GM19043 (cell line): ENCODE data around the gene ABCG4.
"Not testable (repeated sequence)": the region's sequence is repeated elsewhere in the genome, so short reads cannot be mapped to it uniquely, and the experiment has no call there.

Experiments
- ATAC-seq: cut with Tn5 transposase; IDR thresholded peaks from one replicate; pipeline ENCODE4 v1.9.1; 2021; ENCODE audit warnings: low read depth; ENCODE audit not compliant: unreplicated experiment

The ABCG4 gene

DNA sequence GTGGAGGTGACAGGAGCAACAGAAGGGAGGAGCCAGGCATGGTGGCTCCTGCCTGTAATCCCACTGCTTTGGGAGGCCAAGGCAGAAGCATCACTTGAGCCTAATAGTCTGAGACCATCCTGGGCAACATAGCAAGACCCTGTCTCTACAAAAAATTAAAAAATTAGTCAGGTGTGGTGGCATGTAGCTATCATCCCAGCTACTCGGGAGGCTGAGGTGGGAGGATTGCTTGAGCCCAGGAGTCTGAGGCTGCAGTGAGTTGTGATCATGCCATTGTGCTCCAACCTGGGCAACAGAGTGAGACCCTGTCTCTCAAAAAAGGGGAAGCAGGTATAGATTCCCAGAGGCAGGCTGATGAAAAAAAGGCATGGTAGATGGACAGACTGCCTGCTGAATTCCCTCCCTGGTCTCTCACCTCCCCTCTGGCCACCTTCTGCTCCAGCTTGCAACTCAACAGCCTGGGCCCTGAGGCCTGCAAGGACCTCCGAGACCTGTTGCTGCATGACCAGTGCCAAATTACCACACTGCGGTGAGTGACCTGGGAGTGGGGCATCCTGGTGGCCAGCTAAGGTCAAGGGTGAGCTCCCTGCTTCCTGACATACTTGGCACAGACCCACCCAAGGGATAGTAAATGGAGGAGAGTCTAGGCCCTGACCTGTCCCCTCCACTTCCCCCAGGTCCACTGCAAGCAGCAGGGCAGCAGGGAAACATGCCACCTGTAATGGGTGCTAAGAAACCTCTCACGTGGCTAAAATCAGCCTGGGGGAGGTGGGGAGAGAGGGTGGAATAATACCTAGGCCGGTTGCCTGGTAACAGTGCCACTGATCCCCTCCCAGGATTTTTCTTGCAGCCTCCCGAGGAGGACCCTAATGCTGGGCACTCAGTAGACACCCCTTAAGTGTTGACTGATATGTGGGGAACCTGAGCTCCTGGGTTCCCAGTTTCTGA is 32.2 kb downstream of the ABCG4 start:
- ATAC-seq = no peak

DNA sequence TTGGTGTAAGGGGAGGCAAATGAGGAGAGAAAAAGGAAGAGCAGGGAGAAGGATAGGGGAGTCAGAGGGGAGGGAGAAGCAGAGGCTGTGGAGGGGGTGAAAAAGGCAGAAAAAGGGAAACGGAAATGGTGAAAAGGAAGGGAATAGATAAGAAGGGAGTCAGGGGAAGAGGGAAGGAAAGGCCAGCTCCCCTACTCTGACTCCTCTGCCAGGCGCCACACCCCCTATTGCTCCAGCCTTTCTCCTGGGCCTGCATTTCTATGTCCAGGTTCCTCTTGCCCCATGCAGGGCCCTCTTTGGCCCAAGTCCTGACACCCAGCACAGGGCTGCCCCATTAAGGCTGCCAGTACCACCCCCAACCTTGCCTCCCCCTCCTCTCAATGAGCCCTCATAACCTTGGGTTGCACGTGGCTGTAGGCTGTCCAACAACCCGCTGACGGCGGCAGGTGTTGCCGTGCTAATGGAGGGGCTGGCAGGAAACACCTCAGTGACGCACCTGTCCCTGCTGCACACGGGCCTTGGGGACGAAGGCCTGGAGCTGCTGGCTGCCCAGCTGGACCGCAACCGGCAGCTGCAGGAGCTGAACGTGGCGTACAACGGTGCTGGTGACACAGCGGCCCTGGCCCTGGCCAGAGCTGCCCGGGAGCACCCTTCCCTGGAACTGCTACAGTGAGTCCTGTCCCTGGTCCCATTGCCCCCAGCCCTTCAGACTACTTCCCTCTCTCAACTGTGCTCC is 33.0 kb downstream of the ABCG4 start:
- ATAC-seq = no peak

DNA sequence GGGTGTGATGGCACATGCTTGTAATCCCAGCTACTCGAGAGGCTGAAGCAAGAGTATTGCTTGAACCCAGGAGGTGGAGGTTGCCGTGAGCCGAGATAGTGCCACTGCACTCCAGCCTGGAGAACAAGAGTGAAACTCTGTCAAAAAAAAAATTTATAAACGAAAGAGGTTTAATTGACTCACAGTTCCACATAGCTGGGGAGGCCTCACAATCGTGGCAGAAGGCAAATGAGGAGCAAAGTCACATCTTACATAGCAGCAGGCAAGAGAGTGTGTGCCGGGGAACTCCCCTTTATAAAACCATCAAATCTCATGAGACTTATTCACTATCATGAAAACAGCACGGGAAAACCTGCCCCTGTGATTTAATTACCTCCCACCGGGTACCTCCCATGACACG is 35.5 kb downstream of the ABCG4 start:
- not testable (repeated sequence) for ATAC-seq

DNA sequence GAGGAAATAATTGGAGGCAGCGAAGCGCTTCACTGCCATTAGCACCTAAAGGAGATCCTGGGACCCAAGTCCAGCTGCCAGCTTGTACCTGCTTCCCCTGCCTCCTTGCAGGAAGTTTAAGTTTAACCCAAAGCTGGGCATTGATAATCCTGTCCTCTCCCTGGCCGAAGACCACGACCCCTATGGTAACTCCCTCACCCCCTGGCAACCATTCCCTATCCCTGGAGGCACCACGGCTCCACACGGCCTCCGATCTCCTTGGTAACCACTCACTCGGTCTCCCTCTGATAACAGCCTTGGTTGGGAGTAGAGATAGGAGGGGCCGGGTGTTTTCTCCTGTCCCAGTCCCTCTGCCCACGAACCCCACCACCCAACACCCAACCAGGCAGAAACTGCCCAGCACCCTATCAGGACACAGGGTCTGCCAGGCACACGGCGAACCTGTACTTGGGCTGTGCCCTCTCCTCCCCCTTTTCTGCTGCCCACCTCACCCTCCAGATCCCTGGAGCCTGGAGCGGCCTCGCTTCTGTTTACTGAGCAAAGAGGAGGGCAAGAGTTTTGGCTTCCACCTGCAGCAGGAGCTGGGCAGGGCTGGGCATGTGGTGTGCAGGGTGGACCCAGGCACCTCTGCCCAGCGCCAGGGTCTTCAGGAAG is 37.3 kb downstream of the ABCG4 start:
- no peak for ATAC-seq

DNA sequence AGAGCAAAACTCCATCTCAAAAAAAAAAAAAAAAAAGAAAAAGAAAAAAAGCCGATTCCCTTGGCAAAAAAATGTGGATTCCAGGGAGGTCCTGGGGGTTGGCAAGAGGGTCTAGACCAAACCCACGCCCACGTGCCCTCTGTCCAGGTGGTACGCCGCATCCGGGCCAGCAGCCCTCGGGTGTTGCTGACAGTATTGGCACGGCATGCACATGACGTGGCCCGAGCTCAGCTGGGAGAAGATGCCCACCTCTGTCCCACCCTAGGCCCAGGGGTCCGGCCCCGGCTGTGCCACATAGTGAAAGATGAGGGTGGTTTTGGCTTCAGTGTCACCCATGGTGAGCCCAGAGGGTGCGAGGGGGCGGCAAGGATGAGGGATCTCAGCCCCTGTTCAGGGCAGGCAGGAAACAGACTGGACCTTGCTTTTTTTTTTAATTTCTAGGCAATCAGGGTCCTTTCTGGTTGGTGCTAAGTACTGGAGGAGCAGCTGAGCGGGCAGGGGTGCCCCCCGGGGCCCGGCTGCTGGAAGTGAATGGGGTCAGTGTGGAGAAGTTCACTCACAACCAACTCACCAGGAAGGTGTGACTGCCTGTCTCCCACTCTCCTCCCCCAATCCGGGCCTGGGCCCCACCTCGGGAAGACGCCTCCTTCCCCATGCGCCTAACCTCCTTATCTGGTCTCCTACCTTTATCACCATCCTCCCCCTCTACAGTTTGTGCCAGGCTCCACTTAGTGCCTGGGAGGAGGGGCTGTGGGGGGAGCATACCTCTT is 38.5 kb downstream of the ABCG4 start:
- ATAC-seq = no peak

DNA sequence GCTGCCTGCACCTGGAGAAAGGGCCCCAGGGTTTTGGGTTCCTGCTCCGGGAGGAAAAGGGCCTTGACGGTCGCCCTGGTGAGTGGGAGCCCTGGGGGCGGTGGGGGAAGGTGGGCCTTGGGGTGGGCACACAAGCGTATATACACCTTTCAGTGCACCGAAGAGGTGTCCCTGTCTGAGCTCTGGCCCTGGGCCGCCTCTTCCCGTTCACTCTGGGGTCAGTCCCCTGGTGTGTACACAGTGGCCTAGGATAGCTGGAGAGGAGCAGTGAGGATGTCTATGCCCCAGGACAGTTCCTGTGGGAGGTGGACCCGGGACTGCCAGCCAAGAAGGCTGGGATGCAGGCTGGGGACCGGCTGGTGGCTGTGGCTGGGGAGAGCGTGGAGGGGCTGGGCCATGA is 39.2 kb downstream of the ABCG4 start:
- ATAC-seq = no peak

DNA sequence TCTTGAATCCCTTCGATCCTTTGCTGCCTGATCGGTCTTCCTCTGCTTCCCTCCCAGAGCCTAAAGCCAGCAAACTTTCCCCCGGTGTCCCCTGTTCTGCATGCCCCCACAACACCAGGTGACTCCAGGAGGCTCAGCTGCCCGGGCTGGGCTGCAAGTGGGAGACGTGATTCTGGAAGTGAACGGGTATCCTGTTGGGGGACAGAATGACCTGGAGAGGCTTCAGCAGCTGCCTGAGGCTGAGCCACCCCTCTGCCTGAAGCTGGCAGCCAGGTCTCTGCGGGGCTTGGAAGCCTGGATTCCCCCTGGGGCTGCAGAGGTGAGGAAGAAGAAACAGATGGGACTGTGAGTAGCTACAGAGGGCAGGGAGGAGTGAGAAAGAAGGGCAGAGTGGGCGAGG is 40.0 kb downstream of the ABCG4 start:
- ATAC-seq = no peak

DNA sequence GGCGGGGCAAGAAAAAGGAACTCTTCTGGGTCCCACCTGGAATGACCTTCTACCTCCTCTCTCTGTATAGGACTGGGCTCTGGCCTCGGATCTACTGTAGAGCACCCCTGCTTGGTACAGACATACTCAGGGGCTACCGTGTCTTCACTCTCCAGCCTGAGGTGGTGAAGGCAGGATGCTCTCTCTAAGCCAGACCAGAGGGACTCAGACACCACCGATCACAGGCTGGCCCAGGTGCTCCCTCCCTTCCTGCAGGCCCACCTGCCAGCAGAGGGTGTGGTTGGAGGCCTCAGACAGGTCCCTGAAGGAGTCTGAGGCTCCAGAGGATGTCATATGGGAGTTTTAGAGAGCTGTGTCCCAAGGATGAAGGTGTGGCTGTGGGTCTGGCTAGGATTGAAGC is 40.5 kb downstream of the ABCG4 start:
- ATAC-seq = no peak

DNA sequence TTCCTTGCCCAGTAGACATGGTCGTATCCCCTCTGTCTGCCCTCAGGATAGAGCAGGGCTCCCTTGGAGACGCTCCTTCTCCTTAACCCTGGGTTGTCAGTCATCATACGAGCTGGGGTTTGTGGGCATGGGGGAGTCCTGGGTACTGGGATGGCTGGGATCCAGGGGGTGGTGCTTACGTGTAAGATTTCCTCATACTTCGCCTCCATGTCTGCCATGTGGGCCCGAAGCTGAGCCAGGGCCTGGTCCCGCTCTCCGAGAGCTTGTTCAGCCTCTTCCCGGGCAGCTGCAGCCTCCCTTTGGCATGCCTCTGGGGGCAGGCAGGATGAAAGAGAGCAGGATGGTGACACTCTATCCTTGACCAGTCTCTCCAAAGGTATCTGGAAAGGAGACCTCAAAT is 41.7 kb downstream of the ABCG4 start:
- no peak for ATAC-seq

DNA sequence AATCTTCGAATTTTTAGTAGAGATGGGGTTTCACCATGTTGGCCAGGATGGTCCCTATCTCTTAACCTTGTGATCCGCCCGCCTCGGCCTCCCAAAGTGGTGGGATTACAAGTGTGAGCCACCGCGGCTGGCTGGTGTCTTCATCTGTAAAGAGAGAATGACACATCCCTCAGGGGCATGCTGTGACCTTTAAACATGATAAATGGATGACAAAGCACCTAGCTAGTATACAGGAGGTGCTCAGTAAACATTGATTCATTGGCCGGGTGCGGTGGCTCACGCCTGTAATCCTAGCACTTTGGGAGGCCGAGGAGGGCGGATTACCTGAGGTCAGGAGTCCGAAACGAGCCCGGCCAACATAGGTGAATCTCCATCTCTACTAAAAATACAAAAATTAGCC is 42.4 kb downstream of the ABCG4 start:
- ATAC-seq = not testable (repeated sequence)

DNA sequence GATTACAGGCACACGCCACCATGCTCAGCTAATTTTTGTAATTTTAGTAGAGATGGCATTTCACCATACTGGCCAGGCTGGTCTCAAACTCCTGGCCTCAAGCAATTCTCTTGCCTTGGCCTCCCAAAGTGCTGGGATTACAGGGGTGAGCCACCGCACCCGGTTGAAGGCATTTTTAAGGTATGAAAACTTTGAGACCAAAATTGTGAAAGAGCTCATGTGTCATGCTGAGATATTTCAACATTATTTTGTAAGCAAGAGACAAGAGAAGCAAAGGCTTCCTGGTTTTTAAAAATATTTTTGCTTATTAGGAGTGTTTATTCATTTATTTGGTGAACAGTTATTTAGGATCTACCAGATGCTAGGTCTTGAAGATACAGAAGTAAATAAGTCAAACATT is 43.3 kb downstream of the ABCG4 start:
- no peak for ATAC-seq

DNA sequence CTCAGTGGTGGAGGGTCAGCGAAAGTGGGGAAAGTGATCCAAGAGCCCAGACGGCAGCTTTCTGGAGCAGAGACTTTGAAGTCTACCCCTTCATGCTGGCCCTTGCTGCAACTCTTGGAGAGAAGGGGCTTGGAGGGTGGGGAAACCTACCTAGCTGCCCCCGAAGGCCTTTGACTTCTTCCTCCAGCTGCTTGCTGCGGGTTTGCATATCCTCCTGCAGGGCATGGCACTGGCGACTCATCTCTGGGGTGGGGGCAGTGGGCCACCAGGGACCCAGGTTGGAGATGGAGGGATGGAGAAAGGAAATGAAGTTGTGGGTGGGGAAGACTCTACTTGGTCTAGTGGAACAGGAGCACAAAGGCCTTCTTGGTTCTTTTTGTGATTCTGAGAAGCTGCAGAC is 44.1 kb downstream of the ABCG4 start:
- ATAC-seq = no peak

DNA sequence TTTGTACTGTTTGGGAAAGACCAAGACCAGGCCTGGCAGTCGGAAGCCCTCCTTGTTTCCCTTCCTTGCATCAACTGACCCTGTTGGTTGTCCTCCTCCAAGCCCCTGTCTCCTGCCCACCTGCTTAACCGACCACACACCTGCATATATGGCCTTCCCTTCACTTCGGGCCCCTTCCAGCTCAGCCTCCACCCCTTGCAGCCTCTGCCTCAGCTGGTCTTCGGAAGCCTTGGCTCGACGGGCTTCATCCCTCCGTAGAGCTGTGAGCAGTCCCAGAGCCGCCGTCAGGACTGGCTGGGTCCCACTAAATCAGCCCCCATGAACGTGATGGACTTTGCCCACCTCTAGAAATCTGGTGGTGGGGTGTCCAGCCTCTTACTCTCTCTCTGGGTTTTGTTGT is 44.8 kb downstream of the ABCG4 start:
- no peak for ATAC-seq

DNA sequence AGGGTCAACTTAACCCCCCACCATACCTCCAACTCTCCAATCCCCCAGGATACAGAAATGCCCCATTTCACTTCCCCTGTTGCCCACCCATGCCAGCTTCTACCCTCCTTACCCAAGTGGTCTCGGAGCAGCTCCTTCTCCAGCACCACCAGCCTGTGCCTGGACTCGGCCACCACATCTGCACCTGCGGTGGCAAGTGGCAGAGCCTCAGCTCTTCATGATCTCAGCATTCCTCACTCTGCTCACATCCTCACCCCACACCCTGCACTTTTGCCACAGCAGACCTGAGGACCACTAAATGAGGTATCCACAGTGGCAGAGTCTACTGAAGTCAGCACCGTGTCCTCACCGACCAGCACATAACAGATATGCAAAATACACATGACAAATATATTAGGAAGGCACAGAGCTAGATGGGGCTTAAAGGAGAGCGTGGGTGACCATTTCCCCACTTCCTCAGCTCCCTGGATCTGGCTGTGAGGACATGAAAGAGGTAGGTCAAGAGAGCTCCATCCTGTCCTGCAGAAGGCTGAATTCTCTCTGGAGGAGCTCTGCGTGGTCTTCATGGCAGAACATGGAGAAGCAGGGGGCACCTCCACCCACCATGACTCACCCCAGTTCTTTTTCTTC is 46.1 kb downstream of the ABCG4 start:
- no peak for ATAC-seq

DNA sequence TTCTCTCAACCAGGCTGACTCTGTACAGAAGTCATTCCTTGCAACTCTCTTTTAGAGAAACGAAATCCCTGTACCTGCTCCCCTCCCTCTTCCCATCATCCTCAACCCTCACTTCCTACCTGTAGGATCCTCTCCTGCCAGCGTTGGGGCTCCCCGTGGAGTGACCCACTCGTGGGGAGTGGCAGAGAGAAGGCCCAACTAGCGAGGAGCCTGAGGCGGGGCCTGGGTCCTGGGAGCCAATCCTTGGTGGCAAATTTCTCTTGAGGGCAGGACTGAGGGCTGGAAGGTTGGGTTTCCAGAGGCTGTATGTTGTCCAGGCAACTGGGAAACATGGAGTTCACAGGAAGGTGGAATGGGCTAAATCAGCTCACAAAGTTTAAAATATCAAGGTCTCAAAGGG is 46.8 kb downstream of the ABCG4 start:
- no peak for ATAC-seq

DNA sequence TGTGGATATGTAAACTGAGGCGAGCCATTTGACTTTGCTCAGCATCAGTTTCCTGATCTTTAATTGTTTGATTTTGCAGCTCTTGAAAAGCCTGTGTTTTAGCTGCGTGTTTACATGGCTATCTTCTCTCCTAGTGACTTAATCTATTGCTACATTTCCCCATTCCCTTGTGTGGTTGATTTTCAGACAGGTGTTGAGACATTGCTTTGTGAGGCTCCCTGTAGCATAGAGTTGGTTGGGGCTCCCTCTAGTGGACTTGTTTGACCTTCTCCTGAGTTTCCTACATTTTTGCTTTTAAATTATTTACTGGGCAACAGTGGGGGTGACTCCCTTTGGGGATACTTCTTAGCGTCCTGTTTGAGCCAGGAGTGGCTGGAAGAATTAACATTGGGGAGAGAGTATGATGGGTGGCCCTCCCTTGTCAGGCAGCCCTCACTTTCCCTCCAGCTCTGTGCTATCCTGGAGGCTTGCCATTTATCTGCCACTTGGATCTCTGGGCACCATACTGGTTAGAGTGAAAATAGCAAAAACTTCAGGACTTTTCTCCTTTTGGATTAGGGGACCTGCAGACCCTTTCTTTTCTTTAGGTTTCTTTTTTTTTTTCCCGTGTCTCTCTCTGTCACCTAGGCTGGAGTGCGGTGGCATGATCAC is 48.1 kb downstream of the ABCG4 start:
- ATAC-seq = peak; percentile 61

DNA sequence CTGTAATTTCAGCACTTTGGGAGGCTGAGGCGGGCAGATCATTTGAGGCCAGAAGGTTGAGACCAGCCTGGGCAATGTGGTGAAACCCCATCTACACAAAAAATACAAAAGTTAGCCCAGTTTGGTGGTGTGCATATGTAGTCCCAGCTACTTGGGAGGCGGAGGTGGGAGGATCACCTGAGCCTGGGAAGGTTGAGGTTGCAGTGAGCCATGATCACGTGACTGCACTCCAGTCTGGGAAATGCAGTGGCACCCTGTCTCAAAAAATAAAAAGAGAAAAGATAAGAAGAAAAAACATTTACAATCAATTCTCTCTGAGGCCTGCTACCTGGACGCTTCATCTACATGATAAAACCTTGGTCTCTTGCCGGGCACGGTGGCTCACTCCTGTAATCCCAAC is 50.1 kb downstream of the ABCG4 start:
- ATAC-seq = no peak

DNA sequence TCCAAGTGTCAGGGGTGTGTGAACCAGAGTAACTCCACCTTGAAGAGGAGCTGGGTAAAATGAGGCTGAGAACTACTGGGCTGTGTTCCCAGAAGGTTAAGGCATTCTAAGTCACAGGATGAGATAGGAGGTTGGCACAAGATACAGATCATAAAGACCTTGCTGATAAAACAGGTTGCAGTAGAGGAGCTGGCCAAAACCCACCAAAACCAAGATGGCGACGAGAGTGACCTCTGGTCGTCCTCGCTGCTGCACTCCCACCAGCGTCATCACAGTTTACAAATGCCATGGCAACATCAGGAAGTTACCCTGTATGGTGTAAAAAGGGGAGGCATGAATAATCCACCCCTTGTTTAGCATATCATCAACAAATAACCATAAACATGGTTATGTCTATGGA is 52.4 kb downstream of the ABCG4 start:
- ATAC-seq = not testable (repeated sequence)

DNA sequence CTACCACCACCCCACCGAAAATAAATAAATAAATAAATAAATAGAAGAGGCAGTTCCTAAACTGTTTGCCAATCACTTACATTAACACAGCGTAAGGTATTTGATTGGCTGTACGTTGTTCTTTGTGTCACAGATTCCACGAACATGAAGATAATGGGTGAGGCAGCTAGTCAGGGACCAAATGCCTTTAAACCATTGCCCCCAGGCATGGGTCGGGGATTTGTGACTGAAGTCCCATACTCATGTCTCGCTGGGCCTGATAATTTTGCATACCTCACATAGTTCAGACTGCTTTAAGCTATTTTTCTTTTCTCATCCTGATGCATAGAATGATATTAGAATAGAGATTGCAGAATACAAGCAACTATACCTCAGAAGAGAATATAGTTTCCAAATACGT is 53.7 kb downstream of the ABCG4 start:
- no peak for ATAC-seq

DNA sequence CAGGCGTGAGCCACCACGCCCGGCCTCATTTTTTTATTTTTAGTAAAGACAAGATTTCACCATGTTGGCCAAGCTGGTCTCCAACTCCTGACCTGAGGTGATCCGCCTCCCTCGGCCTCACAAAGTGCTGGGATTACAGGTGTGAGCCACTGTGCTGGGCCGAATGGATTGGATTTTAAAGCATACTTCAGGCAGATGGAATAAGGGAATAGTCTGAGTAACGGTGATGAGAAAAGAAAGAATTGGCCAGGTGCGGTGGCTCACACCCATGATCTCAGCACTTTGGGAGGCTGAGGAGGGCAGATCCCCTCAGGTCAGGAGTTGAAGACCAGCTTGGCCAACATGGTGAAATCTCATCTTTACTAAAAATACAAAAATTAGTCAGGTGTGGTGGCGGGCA is 55.2 kb downstream of the ABCG4 start:
- ATAC-seq = no peak
